Uterus (tissue), 2 donors: ENCODE measurements around the gene COL13A1.

Experiments
- POLR2A ChIP-seq, 2 donors: fragments of 450-650 bp; IDR thresholded peaks; one replicate each; pipeline ENCODE4 v1.6.1; 2016; ENCODE audit warnings: antibody characterized with exemption in 2 of 2, mild to moderate bottlenecking in 1 of 2, moderate library complexity in 1 of 2
- TF ChIP-seq, protein P1 (sequence below), 4 experiments: fragments of 200-600 bp in 2 of 4; fragments of 450-650 bp in 2 of 4; sonication (generic) in 2 of 4; IDR thresholded peaks; one replicate each; pipeline ENCODE4 v1.5.1; 2016 to 2019; ENCODE audit warnings: antibody characterized with exemption in 4 of 4, mild to moderate bottlenecking in 2 of 4, moderate library complexity in 1 of 4

DNA sequence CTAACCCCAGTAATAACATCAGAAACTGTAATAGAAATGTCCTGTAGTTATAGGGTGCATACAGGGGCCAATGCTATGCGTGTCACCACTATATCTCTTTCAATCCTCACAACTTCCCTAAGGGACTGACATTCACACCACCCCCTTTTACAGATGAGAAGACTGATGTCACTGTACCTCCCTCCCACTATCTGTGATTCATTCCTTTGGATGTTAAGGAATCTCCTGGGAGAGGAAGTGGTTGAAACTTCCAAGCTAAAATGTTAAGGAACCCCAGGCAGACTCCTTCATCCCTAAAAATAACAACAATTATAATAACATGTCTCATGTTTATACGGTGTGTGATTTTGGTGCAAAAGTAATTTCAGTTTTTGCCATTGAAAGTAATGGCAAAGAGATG, 5.4 kb downstream of the COL13A1 start:
- TF ChIP-seq, protein P1, sequence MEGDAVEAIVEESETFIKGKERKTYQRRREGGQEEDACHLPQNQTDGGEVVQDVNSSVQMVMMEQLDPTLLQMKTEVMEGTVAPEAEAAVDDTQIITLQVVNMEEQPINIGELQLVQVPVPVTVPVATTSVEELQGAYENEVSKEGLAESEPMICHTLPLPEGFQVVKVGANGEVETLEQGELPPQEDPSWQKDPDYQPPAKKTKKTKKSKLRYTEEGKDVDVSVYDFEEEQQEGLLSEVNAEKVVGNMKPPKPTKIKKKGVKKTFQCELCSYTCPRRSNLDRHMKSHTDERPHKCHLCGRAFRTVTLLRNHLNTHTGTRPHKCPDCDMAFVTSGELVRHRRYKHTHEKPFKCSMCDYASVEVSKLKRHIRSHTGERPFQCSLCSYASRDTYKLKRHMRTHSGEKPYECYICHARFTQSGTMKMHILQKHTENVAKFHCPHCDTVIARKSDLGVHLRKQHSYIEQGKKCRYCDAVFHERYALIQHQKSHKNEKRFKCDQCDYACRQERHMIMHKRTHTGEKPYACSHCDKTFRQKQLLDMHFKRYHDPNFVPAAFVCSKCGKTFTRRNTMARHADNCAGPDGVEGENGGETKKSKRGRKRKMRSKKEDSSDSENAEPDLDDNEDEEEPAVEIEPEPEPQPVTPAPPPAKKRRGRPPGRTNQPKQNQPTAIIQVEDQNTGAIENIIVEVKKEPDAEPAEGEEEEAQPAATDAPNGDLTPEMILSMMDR (IDR thresholded peaks at IDR 0.05): no peak
- TF ChIP-seq POLR2A (IDR thresholded peaks at IDR 0.05): no peak
